ENCODE measurements around the gene CDIPT. TPM values are rescaled to one million over a fixed set of nuclear protein-coding genes. Genes with fewer than 3 reads are reported as not detected.
A peak's percentile ranks its signal among the peaks of the same experiment; 100 is the strongest.

The CDIPT gene
- total and polyA plus RNA-seq, 2 of the 4 experiments (the other 2 are of a cell fraction) = 47.1 to 100 TPM

DNA sequence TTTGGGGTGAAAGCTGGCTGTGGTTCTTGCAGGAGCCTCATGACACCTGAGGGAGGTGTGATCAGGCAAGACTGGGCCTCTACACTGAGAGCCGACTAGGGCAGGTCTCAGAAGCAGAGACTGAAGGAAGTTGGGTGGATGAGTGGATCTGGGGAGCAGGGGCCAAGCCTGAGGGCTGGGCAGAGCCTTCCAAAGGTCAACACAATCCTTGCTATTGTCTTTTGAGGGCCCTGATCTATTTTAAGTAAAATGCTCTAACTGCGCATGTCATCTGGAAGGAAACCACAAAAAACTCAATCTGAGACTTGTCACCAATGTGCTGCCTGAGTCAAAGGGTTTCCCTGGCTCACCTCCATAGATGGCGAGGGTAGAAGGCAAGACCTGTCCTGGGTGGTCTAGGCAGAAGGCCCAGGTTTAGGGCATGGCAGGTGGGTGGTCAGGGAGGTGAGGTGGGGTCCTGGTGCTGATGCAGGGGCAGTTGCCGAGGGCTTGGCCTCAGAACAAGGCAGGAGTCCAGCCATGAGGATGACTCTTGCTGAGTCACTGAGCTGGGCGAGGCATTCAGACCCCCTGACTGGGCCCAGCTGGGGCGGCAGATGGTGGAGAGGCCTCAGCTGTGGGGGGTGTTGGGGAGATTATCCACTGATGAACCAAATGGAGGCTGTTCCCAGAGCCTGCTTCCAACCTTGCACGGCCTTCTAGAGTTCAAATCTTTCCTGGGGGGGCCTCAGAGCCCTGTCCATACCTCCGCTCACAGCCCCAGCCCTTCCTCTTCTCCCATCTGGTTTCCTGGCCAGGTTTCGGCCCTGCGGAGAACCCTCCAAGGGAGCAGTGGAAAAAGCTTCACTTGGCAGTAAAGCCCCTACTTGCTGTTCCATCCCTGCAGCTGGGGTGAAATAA, 37.6 kb downstream of the CDIPT start:
- peaks cover 2% of the 10 kb centered on the region; the same call in 1 of the 2 replicates for H3K36me3 ChIP-seq (ENCODE audit: control insufficient read depth, insufficient read depth, low read length)
- peak overlapping the region; percentile 93 for H4K5ac ChIP-seq (ENCODE audit: low read depth, low read length)
- H3K9me1 ChIP-seq (ENCODE audit: insufficient read depth, low read length) = peaks cover 32% of the 10 kb centered on the region
- H3K27me3 ChIP-seq (ENCODE audit: control insufficient read depth, insufficient read depth, low read length) = no peaks in the 10 kb centered on the region
- H2BK15ac ChIP-seq (ENCODE audit: low read depth, low read length) = peak overlapping the region; percentile 92; the same call in 2 of the 3 replicates
- H2AK9ac ChIP-seq (replicated peaks; ENCODE audit: low read depth, low read length, poor library complexity) = peak overlapping the region; percentile 98
- H3K4me2 ChIP-seq (ENCODE audit: low read depth, low read length) = peak overlapping the region; percentile 77
- POLR2A ChIA-PET (ENCODE audit: unreplicated experiment) = interaction anchor here (0.6 kb wide), 1 partner anchor 1002 kb away, joined by 6 read pairs; the partner anchor contains the start of gene ATXN2L
- no peak overlapping the region; the same call in 1 of the 2 replicates for H3K4me3 ChIP-seq (ENCODE audit: insufficient read depth, low read depth, low read length)
- peak overlapping the region; percentile 42 to 95 for H4K8ac ChIP-seq (ENCODE audit: low read depth in 2 of 2, low read length in 2 of 2)
- peak overlapping the region; percentile 100 for H3K4ac ChIP-seq (ENCODE audit: low read depth, low read length)
- peak overlapping the region; percentile 100 for H2AK5ac ChIP-seq (ENCODE audit: low read depth, low read length)
- peak overlapping the region; percentile 95 for H3K27ac ChIP-seq (ENCODE audit: insufficient read depth, low read length)
- peak overlapping the region; percentile 97 for H4K91ac ChIP-seq (ENCODE audit: insufficient read depth, low read depth, low read length)
- dilution Hi-C loops (cut with HindIII; ENCODE audit: low sequenced_read_pairs, unreplicated experiment) (no loop called here), intact Hi-C loops (cut with micrococcal nuclease) (no loop called here), in situ Hi-C loops (cut with MboI; ENCODE audit: low sequenced_read_pairs) (no loop called here)
- no TSS peak for BruUV-seq (replicated peaks)
- ATAC-seq (ENCODE audit: low read depth) (peak; percentile 64), DNase-seq (peak; percentile 90)
- peak overlapping the region; percentile 99 for H2BK20ac ChIP-seq (ENCODE audit: low read depth, low read length)
- peak overlapping the region; percentile 98 for H2BK120ac ChIP-seq (ENCODE audit: low read depth, low read length)
- CTCF ChIA-PET = interaction anchor here (3.1 kb wide), 1 partner anchor 23 kb away, joined by 10 read pairs; no protein-coding TSS in a partner anchor
- peaks cover 35% of the 10 kb centered on the region for H3K4me1 ChIP-seq (ENCODE audit: control insufficient read depth, insufficient read depth, low read length)
- H4K20me1 ChIP-seq (ENCODE audit: insufficient read depth, low read length) = peaks cover 29% of the 10 kb centered on the region
- 34% methylated on average over 5 of the region's 10 CpGs; no CpG with 5 or more reads in 1 of the 2 experiments for WGBS, 2 experiments (ENCODE audit: extremely low coverage in 2 of 2, insufficient read length in 1 of 2)
- H3K18ac ChIP-seq (ENCODE audit: low read depth, low read length) = peak overlapping the region; percentile 93
- peak overlapping the region; percentile 84 for H2AFZ ChIP-seq (replicated peaks; ENCODE audit: low read length, poor library complexity)
- H3K14ac ChIP-seq (replicated peaks; ENCODE audit: low read depth, low read length) = peak overlapping the region; percentile 96
- peak overlapping the region; percentile 28 for H3K9ac ChIP-seq (ENCODE audit: low read depth, low read length)
- peak overlapping the region; percentile 100 for H3K23ac ChIP-seq (ENCODE audit: low read depth, low read length)
- no peaks in the 10 kb centered on the region for H3K9me3 ChIP-seq (ENCODE audit: control insufficient read depth, insufficient read depth, low read length)
- peak overlapping the region; percentile 88 for H3K56ac ChIP-seq (ENCODE audit: extremely low read depth, insufficient read depth, low read length)
- H2BK5ac ChIP-seq (ENCODE audit: low read depth, low read length, poor library complexity, severe bottlenecking) = peak overlapping the region; percentile 98
- H3K79me1 ChIP-seq (ENCODE audit: low read depth in 1 of 2, low read length in 2 of 2) = peaks cover 31 to 79% of the 10 kb centered on the region in 2 experiments
- TF ChIP-seq, protein P1, sequence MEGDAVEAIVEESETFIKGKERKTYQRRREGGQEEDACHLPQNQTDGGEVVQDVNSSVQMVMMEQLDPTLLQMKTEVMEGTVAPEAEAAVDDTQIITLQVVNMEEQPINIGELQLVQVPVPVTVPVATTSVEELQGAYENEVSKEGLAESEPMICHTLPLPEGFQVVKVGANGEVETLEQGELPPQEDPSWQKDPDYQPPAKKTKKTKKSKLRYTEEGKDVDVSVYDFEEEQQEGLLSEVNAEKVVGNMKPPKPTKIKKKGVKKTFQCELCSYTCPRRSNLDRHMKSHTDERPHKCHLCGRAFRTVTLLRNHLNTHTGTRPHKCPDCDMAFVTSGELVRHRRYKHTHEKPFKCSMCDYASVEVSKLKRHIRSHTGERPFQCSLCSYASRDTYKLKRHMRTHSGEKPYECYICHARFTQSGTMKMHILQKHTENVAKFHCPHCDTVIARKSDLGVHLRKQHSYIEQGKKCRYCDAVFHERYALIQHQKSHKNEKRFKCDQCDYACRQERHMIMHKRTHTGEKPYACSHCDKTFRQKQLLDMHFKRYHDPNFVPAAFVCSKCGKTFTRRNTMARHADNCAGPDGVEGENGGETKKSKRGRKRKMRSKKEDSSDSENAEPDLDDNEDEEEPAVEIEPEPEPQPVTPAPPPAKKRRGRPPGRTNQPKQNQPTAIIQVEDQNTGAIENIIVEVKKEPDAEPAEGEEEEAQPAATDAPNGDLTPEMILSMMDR (conservative IDR thresholded peaks at IDR 0.05; ENCODE audit: low read depth, low read length) = no peak
- TF ChIP-seq RFX5 (IDR thresholded peaks at IDR 0.05; ENCODE audit: low read depth, low read length) (no peak), POLR2A (IDR thresholded peaks at IDR 0.05; ENCODE audit: low read depth, low read length) (no peak), RCOR1 (IDR thresholded peaks at IDR 0.05; ENCODE audit: insufficient replicate concordance, low read length) (peak; percentile 38), NFE2L2 (IDR thresholded peaks at IDR 0.05; ENCODE audit: low read depth, low read length) (peak; percentile 89), BHLHE40 (IDR thresholded peaks at IDR 0.05; ENCODE audit: low read depth, low read length) (no peak), SMC3 (IDR thresholded peaks at IDR 0.05; ENCODE audit: low read depth, low read length) (no peak; the same call in 1 of the 2 replicates), CHD1 (IDR thresholded peaks at IDR 0.05; ENCODE audit: low read depth, low read length) (no peak), MAZ (IDR thresholded peaks at IDR 0.05; ENCODE audit: borderline replicate concordance, low read depth, low read length) (peak; percentile 72), MAFK (IDR thresholded peaks at IDR 0.05; ENCODE audit: low read depth, low read length) (peak; percentile 25; the same call in 1 of the 2 replicates), RAD21 (IDR thresholded peaks at IDR 0.05; ENCODE audit: low read length) (no peak)
- TF ChIP-seq, protein P2, sequence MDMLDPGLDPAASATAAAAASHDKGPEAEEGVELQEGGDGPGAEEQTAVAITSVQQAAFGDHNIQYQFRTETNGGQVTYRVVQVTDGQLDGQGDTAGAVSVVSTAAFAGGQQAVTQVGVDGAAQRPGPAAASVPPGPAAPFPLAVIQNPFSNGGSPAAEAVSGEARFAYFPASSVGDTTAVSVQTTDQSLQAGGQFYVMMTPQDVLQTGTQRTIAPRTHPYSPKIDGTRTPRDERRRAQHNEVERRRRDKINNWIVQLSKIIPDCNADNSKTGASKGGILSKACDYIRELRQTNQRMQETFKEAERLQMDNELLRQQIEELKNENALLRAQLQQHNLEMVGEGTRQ (IDR thresholded peaks at IDR 0.05; ENCODE audit: low read depth, low read length) = peak; percentile 28; the same call in 1 of the 2 replicates
- TF ChIP-seq, protein P3, sequence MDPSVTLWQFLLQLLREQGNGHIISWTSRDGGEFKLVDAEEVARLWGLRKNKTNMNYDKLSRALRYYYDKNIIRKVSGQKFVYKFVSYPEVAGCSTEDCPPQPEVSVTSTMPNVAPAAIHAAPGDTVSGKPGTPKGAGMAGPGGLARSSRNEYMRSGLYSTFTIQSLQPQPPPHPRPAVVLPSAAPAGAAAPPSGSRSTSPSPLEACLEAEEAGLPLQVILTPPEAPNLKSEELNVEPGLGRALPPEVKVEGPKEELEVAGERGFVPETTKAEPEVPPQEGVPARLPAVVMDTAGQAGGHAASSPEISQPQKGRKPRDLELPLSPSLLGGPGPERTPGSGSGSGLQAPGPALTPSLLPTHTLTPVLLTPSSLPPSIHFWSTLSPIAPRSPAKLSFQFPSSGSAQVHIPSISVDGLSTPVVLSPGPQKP (IDR thresholded peaks at IDR 0.05; ENCODE audit: borderline replicate concordance, low read depth, low read length) = no peak

Data from IMR-90 (cell line).